GM12874 (cell line): ENCODE measurements around the gene ADAM19.

Experiments
- CTCF ChIP-seq: IDR thresholded peaks from 2 replicates; pipeline ENCODE4 v1.5.1; 2011; ENCODE audit warnings: low read depth, mild to moderate bottlenecking, control low read depth, low read length, moderate library complexity; ENCODE audit not compliant: insufficient read depth

ADAM19 gene

GRCh38 chr5:157568222-157568621 lies 7.4 kb downstream of the ADAM19 start:
- TF ChIP-seq CTCF = no peak

GRCh38 chr5:157566902-157567489 lies 8.6 kb downstream of the ADAM19 start:
- no peak for TF ChIP-seq CTCF

- 0 out of 2 replicates have a peak, but pooled peaks have one; percentile 20 for TF ChIP-seq CTCF
These were observed 11.5 kb downstream of the ADAM19 start for GRCh38 chr5:157563929-157564716.

GRCh38 chr5:157563373-157563928 lies 12.1 kb downstream of the ADAM19 start:
- no peak for TF ChIP-seq CTCF

- no peak for TF ChIP-seq CTCF
These were observed 13.4 kb downstream of the ADAM19 start for GRCh38 chr5:157562111-157562581.

- no peak for TF ChIP-seq CTCF
These were observed 14.5 kb downstream of the ADAM19 start for GRCh38 chr5:157561110-157561509.

GRCh38 chr5:157559301-157559700 lies 16.3 kb downstream of the ADAM19 start:
- no peak for TF ChIP-seq CTCF
